Measurements from ENCODE around the gene PRKCE.

DNA sequence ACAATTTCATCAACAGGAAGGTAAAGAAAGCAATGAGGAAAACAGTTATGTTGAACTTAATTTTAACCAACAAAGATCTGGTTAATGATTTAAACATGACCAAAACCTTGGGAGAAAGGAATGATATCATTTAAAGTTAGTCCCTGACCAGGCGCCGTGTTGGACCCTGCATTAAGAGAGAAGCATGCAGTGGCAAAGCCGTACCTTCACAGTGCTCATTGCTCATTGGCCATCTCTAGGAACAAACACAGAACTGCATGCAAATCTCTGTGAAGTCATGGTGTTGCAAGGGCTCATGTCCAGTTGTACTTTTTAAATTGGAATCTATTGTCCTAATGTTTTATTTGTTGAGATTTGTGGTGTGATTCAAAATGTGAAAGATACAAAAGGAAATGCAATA lies 28.4 kb upstream of the PRKCE start:
- TF ChIP-seq, protein P1, sequence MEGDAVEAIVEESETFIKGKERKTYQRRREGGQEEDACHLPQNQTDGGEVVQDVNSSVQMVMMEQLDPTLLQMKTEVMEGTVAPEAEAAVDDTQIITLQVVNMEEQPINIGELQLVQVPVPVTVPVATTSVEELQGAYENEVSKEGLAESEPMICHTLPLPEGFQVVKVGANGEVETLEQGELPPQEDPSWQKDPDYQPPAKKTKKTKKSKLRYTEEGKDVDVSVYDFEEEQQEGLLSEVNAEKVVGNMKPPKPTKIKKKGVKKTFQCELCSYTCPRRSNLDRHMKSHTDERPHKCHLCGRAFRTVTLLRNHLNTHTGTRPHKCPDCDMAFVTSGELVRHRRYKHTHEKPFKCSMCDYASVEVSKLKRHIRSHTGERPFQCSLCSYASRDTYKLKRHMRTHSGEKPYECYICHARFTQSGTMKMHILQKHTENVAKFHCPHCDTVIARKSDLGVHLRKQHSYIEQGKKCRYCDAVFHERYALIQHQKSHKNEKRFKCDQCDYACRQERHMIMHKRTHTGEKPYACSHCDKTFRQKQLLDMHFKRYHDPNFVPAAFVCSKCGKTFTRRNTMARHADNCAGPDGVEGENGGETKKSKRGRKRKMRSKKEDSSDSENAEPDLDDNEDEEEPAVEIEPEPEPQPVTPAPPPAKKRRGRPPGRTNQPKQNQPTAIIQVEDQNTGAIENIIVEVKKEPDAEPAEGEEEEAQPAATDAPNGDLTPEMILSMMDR (conservative IDR thresholded peaks at IDR 0.05 in 1 of 2, IDR thresholded peaks at IDR 0.05 in 1 of 2; ENCODE audit: low read depth in 1 of 2, low read length in 2 of 2): no peak
- TF ChIP-seq EZH2 (IDR thresholded peaks at IDR 0.05; ENCODE audit: low read length, missing control alignments): no peak

Measured in fibroblast of lung (primary cell).